Fibroblast of skin of right quadriceps (primary cell): ENCODE data around the gene FRMPD3.

Experiments used
- DNase-seq: peaks from one replicate; pipeline ENCODE4 v3.0.0-alpha.2; 2013

The FRMPD3 gene

DNA sequence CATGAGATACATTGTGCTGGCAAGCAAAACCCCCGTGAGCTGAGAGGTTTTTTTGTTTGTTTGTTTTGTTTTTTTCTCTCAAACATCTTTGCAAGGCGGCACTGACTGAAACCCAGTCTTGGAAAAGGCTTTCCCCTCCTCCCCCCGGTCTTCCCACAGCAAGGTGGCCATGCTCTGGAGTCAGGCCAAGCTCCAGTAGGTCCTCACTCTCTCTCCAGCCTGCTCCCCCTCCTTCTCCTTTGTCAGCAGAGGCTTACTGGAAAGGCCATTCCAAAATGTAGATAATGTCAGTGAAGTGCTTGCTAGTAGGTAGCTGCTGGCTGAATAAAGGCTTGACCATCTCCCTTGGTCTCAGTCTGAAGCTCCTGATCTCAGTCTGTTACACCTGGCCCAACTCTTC lies 32.6 kb downstream of the FRMPD3 start:
- no peak for DNase-seq

DNA sequence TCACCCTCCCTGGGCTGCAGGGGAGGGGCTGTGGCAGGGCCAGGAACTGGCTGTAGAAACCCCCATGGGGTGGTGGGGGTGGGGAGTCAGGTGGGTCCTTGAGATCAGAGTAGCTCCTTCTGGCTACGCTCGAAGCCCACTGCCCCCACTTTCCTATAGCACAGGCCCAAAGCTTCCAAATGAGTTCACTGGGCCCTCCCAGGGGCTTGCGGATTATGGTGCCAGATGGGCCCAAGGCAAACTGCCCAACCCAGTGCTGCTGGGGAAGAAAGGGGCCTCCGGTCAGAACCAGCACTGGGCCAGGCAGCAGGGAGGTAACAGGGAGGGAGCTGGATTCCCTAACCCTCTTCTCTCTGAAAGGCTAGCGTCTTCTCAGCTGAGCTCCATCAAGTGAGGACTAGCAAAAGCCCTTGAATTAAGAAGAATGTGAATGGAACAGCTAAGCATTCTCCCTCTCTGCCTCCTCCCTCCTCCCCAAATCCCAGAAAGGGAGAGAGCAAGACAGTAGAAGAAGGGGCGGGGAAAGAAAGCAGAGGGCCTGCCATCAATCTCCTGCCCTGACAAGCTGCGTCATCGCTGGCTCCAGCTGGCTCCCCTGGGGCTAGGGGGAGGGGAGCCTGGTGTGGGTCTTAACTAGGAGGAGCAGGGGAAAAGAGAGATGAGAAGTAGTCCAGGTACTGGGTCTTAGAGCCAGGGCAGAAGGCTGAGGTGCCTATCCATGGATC lies 34.7 kb downstream of the FRMPD3 start:
- peak; percentile 30 for DNase-seq

DNA sequence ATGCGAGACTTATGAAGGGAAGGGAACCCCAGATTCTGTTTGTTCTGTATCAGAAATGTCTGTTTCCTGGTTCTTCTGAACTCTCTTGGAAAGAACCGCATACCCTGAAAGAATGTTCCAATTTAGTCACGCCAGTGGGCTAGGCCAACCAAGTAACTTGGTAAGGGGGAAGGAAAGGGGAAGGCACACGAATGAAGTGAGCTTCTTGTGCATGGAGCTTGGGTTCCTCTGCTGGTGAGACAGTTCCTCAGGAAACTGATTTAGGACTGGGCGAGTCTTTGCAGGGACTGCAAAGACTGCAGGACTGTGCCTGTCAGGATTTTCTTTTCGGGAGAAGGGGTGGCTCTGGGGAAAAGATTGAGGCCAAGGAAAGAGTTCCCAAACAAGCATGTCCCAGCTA lies 35.6 kb downstream of the FRMPD3 start:
- peak; percentile 1 for DNase-seq

GRCh38 chrX:107493141-107493540 lies 43.7 kb downstream of the FRMPD3 start:
- DNase-seq: no peak

DNA sequence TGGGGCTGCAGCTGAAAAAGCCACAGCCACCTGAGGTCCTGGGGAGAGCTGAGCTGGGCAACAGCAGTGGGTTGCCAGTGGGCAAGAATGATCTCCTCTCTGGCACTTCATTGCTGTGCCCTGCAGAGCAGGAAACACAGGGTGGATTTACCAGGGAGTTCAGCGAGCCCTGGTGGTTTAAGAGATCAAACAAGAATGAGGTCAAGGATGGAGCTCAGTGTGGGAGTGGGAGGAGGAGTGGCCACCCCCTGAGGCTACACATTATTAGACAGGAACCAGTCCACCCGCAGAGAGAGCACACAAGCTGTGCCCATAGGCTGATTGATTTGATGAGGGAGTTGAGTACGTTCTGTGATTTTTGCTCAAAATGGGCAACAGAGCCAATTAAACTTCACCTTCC lies 47.3 kb downstream of the FRMPD3 start:
- DNase-seq: no peak
